Body of pancreas (tissue), 4 donors: ENCODE data around the gene DGKD. TPM values are rescaled to one million over a fixed set of nuclear protein-coding genes. Genes with fewer than 3 reads are reported as not detected.

Experiments
- ATAC-seq: fragments of 150-250 bp; one replicate; pipeline ENCODE4 v1.9.1; 2016
- DNase-seq, 4 donors: peaks; one replicate each; pipeline ENCODE4 v3.0.0-alpha.2; 2019
- H3K27ac ChIP-seq, 4 donors: fragments of 200-600 bp; sonication (generic); 1 replicate in 3 of 4; 2 replicates in 1 of 4; pipeline versions ENCODE4 v1.5.1 to v1.6.1; 2016 to 2019; ENCODE audit warnings: mild to moderate bottlenecking in 1 of 4, mixed read lengths in 1 of 4, moderate library complexity in 1 of 4
- H3K27me3 ChIP-seq, 2 donors: fragments of 200-600 bp; sonication (generic); one replicate each; pipeline ENCODE4 v1.6.0; 2016; ENCODE audit warnings: mild to moderate bottlenecking in 1 of 2
- H3K36me3 ChIP-seq, 2 donors: fragments of 200-600 bp; sonication (generic); replicated peaks in 1 of 2; 2 replicates each; pipeline ENCODE4 v1.5.1; 2016; ENCODE audit warnings: low read depth in 2 of 2; ENCODE audit not compliant: insufficient read depth in 1 of 2
- H3K4me1 ChIP-seq: fragments of 200-600 bp; sonication (generic); one replicate; pipeline ENCODE4 v1.6.0; 2016
- H3K4me3 ChIP-seq, 2 donors: fragments of 200-600 bp; sonication (generic); 1 replicate in 1 of 2; 2 replicates in 1 of 2; pipeline ENCODE4 v1.5.1; 2016 to 2019
- H3K9me3 ChIP-seq, 3 donors: fragments of 200-600 bp; sonication (generic); 1 replicate in 2 of 3; 2 replicates in 1 of 3; pipeline ENCODE4 v1.5.1; 2016
- POLR2A ChIP-seq, 3 donors: fragments of 450-650 bp; IDR thresholded peaks; one replicate each; pipeline ENCODE4 v1.6.1; 2016; ENCODE audit warnings: antibody characterized with exemption in 3 of 3, mild to moderate bottlenecking in 2 of 3
- WGBS, 2 donors: methylation state at CpG; one replicate each; pipeline ENCODE4 v1.1.5; 2017; 5-methylcytosine and 5-hydroxymethylcytosine counted together
- intact Hi-C: fragments of 100-400 bp; cut with DNase I; formaldehyde crosslinking; loops from one replicate; pipeline ENCODE4 v1.15.1; 2023
- total RNA-seq, 2 donors: library from RNA; depleted of rRNA; stranded (reverse); fragments of >200 nt; gene quantifications; one replicate each; pipeline ENCODE4 v1.1.0, GENCODE V29; 2016
- TF ChIP-seq, protein P1 (sequence below), 7 experiments: fragments of 450-650 bp in 4 of 7; fragments of 200-600 bp in 3 of 7; sonication (generic) in 3 of 7; IDR thresholded peaks; one replicate each; pipeline ENCODE4 v1.5.1; 2016 to 2019; ENCODE audit warnings: antibody characterized with exemption in 7 of 7

The DGKD gene
- total RNA-seq, 2 donors from 2014 or later = 9.1 to 30.3 TPM

DNA sequence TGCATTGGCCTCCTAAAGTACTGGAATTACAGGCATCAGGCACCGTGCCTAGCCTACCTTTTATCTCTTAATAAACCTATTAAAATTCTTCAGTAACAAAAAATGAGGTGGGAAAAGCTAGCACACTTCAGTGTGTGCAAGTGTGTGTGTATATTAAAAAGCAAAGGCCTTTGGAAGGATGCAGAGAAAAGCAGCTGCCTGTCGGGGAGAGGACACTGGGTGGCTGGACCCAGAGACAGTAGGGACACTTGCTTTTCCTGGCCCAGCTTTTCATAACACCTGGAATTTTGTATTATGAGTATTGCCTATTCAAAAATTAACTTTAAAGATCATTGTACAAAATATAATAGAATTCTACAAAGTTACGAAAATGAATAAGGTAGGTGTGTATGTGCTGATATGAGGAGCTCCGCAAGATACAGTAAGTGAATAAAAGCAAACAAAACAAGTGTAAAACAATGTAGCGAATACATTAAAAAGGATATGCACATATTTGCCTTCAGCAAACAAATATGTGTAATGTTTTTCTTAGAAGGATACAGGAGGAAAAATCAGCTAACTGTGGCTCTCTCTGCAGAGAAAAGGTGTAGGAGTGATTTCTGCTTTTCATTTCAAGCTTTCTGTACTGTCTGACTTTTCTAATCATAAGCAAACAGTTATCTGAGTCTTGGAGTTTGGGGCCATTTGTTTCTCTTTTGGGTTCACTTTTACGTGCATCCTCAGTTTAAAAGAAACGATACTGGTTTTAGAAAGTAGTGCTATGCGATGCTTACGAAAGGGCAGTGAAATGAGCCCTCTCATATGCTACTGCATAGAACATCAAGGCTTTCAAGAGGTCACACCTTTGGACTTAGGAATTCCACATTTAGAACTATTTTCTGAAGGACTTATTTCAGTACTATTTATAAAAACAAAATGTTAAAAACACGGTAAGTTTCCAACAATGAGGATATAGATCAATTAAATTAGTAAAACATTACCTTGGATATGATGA lies 141.5 kb downstream of the DGKD start:
- 78 to 83% methylated on average over 10 of the region's 10 CpGs for WGBS, 2 donors
- intact Hi-C loops = no loop called here
- no peaks in the 10 kb centered on the region for H3K9me3 ChIP-seq
- DNase-seq (no peak), ATAC-seq (no peak)
- no peak overlapping the region for H3K27ac ChIP-seq
- TF ChIP-seq, protein P1, sequence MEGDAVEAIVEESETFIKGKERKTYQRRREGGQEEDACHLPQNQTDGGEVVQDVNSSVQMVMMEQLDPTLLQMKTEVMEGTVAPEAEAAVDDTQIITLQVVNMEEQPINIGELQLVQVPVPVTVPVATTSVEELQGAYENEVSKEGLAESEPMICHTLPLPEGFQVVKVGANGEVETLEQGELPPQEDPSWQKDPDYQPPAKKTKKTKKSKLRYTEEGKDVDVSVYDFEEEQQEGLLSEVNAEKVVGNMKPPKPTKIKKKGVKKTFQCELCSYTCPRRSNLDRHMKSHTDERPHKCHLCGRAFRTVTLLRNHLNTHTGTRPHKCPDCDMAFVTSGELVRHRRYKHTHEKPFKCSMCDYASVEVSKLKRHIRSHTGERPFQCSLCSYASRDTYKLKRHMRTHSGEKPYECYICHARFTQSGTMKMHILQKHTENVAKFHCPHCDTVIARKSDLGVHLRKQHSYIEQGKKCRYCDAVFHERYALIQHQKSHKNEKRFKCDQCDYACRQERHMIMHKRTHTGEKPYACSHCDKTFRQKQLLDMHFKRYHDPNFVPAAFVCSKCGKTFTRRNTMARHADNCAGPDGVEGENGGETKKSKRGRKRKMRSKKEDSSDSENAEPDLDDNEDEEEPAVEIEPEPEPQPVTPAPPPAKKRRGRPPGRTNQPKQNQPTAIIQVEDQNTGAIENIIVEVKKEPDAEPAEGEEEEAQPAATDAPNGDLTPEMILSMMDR (IDR thresholded peaks at IDR 0.05) = no peak
- TF ChIP-seq POLR2A (IDR thresholded peaks at IDR 0.05) = no peak
- H3K27me3 ChIP-seq = no peaks in the 10 kb centered on the region
- no peaks in the 10 kb centered on the region for H3K4me1 ChIP-seq
- H3K4me3 ChIP-seq = no peak overlapping the region
- H3K36me3 ChIP-seq = peaks cover 0 to 19% of the 10 kb centered on the region in 2 donors

DNA sequence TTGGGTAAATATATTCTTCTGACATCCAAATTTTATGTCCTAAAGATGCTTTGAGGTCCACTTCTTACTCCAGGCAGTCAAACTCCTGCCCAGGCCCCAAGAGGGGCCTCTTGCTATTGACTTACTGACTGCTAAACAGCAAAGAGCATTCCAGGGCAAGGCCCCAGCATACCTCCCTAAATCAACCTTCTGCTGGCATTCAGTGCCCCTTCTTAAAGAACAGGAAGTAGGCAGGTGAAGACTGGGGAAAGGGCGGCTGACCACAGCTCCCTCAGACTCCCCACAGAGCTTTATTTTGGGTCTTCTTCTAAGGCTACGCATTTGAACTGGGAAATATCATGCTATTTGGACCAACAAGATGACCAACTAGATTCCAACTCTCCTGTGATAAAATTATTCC lies 143.4 kb downstream of the DGKD start:
- DNase-seq (no peak), ATAC-seq (no peak)
- H3K4me3 ChIP-seq = no peak overlapping the region
- no peaks in the 10 kb centered on the region for H3K4me1 ChIP-seq
- H3K9me3 ChIP-seq = no peaks in the 10 kb centered on the region
- intact Hi-C loops = no loop called here
- H3K27me3 ChIP-seq = no peaks in the 10 kb centered on the region
- WGBS, 2 donors = 84 to 100% methylated on average over 2 of the region's 2 CpGs
- TF ChIP-seq, protein P1 (IDR thresholded peaks at IDR 0.05) = no peak
- no peak for TF ChIP-seq POLR2A (IDR thresholded peaks at IDR 0.05)
- H3K27ac ChIP-seq = no peak overlapping the region
- peaks cover 0 to 10% of the 10 kb centered on the region in 2 donors for H3K36me3 ChIP-seq

DNA sequence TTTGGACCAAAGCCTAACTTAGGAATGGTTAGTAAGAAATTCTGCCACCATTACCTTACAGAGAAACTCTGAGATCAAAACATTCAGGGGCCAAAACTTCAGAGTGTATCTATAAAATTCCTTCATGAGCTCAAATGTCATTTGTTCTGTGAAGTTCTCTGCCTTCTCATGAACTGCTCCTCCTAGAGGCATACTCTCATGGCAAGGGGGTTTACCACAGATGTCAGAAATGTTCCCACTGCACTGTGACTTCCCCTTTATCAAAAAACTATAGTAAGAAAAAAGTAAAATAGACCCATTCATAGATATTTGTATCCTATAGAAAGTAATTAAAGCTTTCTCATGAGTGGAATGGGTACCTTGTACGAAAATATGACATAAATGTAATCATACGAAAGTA lies 143.8 kb downstream of the DGKD start:
- intact Hi-C loops = no loop called here
- TF ChIP-seq POLR2A (IDR thresholded peaks at IDR 0.05) = no peak
- TF ChIP-seq, protein P1 (IDR thresholded peaks at IDR 0.05) = no peak
- 89 to 97% methylated on average over 2 of the region's 2 CpGs for WGBS, 2 donors
- no peak overlapping the region for H3K27ac ChIP-seq
- no peak for ATAC-seq
- no peak for DNase-seq
- no peaks in the 10 kb centered on the region for H3K4me1 ChIP-seq
- H3K9me3 ChIP-seq = no peaks in the 10 kb centered on the region
- no peaks in the 10 kb centered on the region for H3K27me3 ChIP-seq
- H3K4me3 ChIP-seq = no peak overlapping the region
- peaks cover 0 to 8% of the 10 kb centered on the region in 2 donors for H3K36me3 ChIP-seq

DNA sequence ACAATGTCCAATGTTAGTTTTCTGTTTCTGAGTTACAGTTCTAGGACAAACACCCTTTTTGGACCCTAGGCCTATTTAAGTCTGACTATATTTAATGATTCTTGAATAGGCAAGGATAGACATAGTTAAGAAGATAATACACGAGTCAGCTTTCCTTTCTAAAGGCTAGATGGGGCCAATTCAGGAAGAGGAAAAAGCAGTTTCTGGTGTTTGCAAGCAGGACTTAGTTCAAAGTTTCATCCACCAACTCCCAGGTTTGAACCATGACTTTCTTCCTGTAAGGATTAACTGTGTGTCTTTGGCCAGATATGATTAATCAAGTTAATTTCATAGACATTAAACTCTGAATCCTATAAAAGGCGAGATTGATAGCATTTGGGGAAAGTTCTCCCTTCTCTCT lies 145.6 kb downstream of the DGKD start:
- Histone ChIP-seq H3K4me3 (no peak overlapping the region), H3K9me3 (peaks cover 0 to 10% (median 0%) of the 10 kb centered on the region in 3 donors), H3K27me3 (no peaks in the 10 kb centered on the region), H3K36me3 (peaks cover 0 to 5% of the 10 kb centered on the region in 2 donors), H3K27ac (no peak overlapping the region), H3K4me1 (no peaks in the 10 kb centered on the region)
- ATAC-seq (no peak), DNase-seq (no peak)
- intact Hi-C loops = no loop called here
- WGBS, 2 donors = 77 to 82% methylated on average over 2 of the region's 2 CpGs
- TF ChIP-seq, protein P1 (IDR thresholded peaks at IDR 0.05) = no peak
- TF ChIP-seq POLR2A (IDR thresholded peaks at IDR 0.05) = no peak
